ENCODE results near the gene MAPRE2. TPM values are rescaled to one million over a fixed set of nuclear protein-coding genes. Genes with fewer than 3 reads are reported as not detected.

The MAPRE2 gene
- total RNA-seq, 1 donor from 2014 or later: 73.0 TPM

DNA sequence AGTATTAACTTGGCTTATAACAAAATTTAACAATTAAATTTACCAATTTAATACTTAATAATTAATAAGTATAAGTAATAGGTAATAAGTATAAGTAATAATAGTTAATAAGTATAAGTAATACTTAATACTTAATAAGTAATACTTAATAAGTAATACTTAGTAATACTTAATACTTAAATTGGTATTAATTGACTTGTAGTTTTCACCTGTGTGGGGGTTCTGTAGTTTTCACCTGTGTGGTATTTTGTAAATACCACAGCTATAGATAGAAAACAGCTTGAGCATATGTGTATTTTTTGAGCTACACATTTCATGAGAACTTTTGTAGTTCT, 55.4 kb downstream of the MAPRE2 start:
- H3K4me1 Mint-ChIP-seq (ENCODE audit: unreplicated experiment): no peaks in the 10 kb centered on the region
- peaks cover 5% of the 10 kb centered on the region for H3K36me3 Mint-ChIP-seq (ENCODE audit: low read depth, unreplicated experiment)
- DNase-seq (ENCODE audit: low spot score): no peak
- no peaks in the 10 kb centered on the region for H3K9me3 Mint-ChIP-seq (ENCODE audit: unreplicated experiment)
- H3K27me3 Mint-ChIP-seq (ENCODE audit: unreplicated experiment): no peaks in the 10 kb centered on the region
- H3K4me3 Mint-ChIP-seq (ENCODE audit: unreplicated experiment): no peak overlapping the region
- no peak overlapping the region for H3K27ac Mint-ChIP-seq (ENCODE audit: unreplicated experiment)
- TF ChIP-seq CTCF (IDR thresholded peaks at IDR 0.05; ENCODE audit: unreplicated experiment): no peak

- Mint-ChIP-seq H3K27ac (ENCODE audit: unreplicated experiment) (no peak overlapping the region), H3K36me3 (ENCODE audit: low read depth, unreplicated experiment) (peaks cover 5% of the 10 kb centered on the region), H3K4me1 (ENCODE audit: unreplicated experiment) (no peaks in the 10 kb centered on the region), H3K4me3 (ENCODE audit: unreplicated experiment) (no peak overlapping the region), H3K9me3 (ENCODE audit: unreplicated experiment) (no peaks in the 10 kb centered on the region), H3K27me3 (ENCODE audit: unreplicated experiment) (no peaks in the 10 kb centered on the region)
- no peak for DNase-seq (ENCODE audit: low spot score)
- TF ChIP-seq CTCF (IDR thresholded peaks at IDR 0.05; ENCODE audit: unreplicated experiment): no peak
Observed at GRCh38 chr18:35097195-35097594, 56.0 kb downstream of the MAPRE2 start.

DNA sequence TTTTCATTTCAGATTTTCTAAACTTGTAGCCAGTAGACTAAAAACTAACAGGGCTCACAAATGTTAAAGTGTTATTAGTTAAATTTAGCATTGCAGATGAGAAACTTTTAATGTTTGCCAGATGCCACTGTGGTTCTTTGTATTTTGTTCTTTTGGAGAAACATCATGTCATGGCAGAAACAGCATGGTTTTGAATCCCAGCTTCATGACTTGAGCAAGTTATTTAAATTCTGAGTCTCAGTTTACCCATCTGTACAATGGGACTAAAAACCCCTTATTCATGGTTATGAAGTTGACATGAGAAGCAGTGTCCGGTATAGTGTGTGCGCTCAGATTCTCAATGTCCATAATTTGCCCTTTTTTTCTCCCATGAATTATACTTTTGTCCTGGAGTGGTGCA, 56.5 kb downstream of the MAPRE2 start:
- no peaks in the 10 kb centered on the region for H3K9me3 Mint-ChIP-seq (ENCODE audit: unreplicated experiment)
- no peaks in the 10 kb centered on the region for H3K27me3 Mint-ChIP-seq (ENCODE audit: unreplicated experiment)
- H3K4me3 Mint-ChIP-seq (ENCODE audit: unreplicated experiment): no peak overlapping the region

DNA sequence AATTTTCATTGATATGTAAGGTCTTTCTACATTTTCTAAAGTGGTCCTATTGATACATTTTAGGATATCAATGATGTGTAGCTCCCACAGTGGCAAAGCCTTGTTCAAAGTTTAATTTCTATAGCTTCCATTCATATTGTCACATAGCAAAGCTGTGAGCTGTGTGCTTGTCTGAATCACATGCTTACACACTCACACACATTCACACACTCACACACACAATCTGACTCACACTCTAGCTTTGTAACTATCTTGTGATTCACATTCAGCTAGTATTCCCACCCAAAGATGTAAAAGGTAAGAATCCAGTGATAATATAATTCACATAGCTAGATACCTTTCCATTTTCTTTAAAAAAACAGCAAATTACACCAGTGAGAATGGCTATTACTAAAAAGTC, 58.7 kb downstream of the MAPRE2 start:
- no peak for TF ChIP-seq CTCF (IDR thresholded peaks at IDR 0.05; ENCODE audit: unreplicated experiment)
- H3K4me1 Mint-ChIP-seq (ENCODE audit: unreplicated experiment): no peaks in the 10 kb centered on the region
- no peaks in the 10 kb centered on the region for H3K27me3 Mint-ChIP-seq (ENCODE audit: unreplicated experiment)
- DNase-seq (ENCODE audit: low spot score): no peak
- no peaks in the 10 kb centered on the region for H3K9me3 Mint-ChIP-seq (ENCODE audit: unreplicated experiment)
- no peak overlapping the region for H3K27ac Mint-ChIP-seq (ENCODE audit: unreplicated experiment)
- H3K36me3 Mint-ChIP-seq (ENCODE audit: low read depth, unreplicated experiment): peaks cover 5% of the 10 kb centered on the region
- no peak overlapping the region for H3K4me3 Mint-ChIP-seq (ENCODE audit: unreplicated experiment)

More for the DNA sequence above, 56.5 kb downstream of the MAPRE2 start:
- TF ChIP-seq CTCF (IDR thresholded peaks at IDR 0.05; ENCODE audit: unreplicated experiment): no peak
- Mint-ChIP-seq H3K4me1 (ENCODE audit: unreplicated experiment) (no peaks in the 10 kb centered on the region), H3K36me3 (ENCODE audit: low read depth, unreplicated experiment) (peaks cover 5% of the 10 kb centered on the region), H3K27ac (ENCODE audit: unreplicated experiment) (no peak overlapping the region)
- no peak for DNase-seq (ENCODE audit: low spot score)

DNA sequence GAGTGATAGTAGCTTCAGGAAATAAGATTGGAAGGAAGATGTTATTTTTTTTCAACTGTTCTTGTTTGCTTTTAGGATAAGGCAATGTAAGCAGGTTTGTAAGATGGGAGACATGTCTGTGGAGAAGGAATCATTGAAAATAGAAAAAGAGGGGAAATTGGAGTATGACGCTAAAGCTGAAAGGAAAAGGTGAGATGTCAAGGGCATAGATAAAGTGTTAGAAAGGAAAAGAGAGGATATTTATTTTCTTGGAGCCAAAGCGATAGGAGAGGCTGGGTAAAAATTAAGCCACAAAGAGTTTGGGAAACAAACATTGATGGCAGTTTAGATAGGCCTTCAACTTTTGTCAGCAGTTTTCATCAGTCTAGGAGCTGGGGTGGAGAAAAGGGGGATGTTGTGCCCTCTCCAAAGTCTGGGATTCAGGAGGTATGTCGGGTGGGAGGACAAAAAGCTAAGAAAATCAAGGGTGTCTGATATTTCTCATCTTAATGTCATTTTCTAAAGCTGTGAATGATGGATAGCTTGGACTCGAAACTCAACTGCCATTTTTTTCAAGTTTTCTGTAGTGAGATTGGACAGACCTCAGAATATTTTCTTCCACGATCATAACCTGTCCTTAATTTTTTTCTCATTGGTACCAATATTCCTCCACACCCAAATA, 63.3 kb downstream of the MAPRE2 start:
- Mint-ChIP-seq H3K9me3 (ENCODE audit: unreplicated experiment) (no peaks in the 10 kb centered on the region), H3K4me3 (ENCODE audit: unreplicated experiment) (no peak overlapping the region), H3K36me3 (ENCODE audit: low read depth, unreplicated experiment) (peaks cover 4% of the 10 kb centered on the region), H3K27me3 (ENCODE audit: unreplicated experiment) (no peaks in the 10 kb centered on the region), H3K4me1 (ENCODE audit: unreplicated experiment) (no peaks in the 10 kb centered on the region), H3K27ac (ENCODE audit: unreplicated experiment) (no peak overlapping the region)
- DNase-seq (ENCODE audit: low spot score): no peak
- TF ChIP-seq CTCF (IDR thresholded peaks at IDR 0.05; ENCODE audit: unreplicated experiment): no peak
